T-helper 1 cell treated with Interleukin-12 subunit alpha and Interleukin-12 subunit beta and Interleukin-4 antibody, amounts not matched to agents 30 ng/mL and 1 ng/mL, for 36 hours (primary cell): ENCODE data around the gene PHB1. TPM values are rescaled to one million over a fixed set of nuclear protein-coding genes. Genes with fewer than 3 reads are reported as not detected.
"Not testable (repeated sequence)": the region's sequence is repeated elsewhere in the genome, so short reads cannot be mapped to it uniquely, and the experiment has no call there.

Source experiments
- intact Hi-C: fragments of 100-400 bp; cut with micrococcal nuclease; formaldehyde crosslinking; loops from one replicate; pipeline ENCODE4 v1.15.1; 2024
- total RNA-seq: library from RNA; stranded (reverse); gene quantifications from 2 replicates; pipeline ENCODE4 v1.2.3, GENCODE V29; 2022

PHB1 gene
- total RNA-seq, 1 donor from 2014 or later: 197 TPM

- intact Hi-C loops: loop anchor here (10.0 kb wide), 1 partner anchor 588 kb away; the partner anchor contains the start of gene DLX3
Observed at GRCh38 chr17:49406421-49407061, 8.1 kb downstream of the PHB1 start.

- intact Hi-C loops: loop anchor here (10.0 kb wide), 1 partner anchor 590 kb away; the partner anchor contains the start of gene DLX3
Observed at GRCh38 chr17:49404906-49405305, 9.8 kb downstream of the PHB1 start.

DNA sequence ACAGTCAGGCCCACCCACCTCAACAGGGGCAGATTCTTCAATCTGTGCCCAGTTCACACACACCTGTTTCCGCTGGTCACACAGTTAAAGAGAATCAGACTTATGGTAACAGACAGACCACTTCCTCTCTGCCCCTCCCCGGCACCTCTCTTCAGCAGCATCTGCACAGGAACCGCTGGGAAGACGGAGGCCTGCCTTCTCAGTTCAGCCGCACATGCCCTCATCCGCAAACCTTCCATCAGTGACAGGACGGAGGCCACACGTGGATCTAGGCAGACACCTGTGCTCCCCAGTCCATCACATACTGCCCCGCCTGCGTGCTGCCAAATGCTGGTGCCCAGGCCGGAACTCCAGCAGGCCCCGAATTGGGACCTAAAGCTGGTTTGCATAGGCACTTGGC, 10.3 kb downstream of the PHB1 start:
- intact Hi-C loops: loop anchor here (10.0 kb wide), 1 partner anchor 590 kb away; the partner anchor contains the start of gene DLX3

DNA sequence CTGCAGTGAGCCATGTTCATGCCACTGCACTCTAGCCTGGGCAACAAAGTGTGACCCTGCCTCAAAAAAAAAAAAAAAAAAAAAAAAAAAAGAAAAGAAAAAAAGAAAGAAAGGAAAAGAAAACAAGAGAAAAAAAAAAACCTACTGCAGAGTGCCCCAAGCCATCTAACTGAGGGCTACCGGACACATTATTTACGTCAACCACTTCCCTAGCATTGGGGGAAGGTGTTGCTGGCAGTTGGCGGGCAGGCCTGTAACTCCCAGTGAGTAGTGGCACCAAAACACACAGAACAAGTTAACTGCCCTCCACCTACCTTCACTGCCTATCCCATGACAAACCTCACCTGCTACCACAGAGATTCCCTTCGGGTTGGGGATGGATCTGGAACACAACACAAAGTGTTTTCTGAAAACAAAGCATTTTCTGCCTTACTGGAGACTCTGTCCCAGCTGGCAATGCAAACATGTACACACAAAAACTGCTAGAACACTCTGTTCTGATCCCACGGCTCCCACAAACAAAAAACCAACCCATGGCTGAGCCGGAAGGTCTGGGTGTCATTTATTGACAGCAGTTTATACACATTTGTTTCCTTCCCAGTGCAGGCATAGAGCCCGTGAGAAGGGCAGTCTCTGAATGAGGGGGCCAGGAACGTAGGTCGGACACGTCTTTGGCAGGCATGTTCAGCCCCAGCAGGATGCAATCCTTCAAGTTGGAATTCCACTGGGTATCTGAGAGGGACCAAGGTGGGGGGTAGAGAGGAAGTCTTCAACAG, 11.0 kb downstream of the PHB1 start:
- intact Hi-C loops: loop anchor here (10.0 kb wide), 1 partner anchor 591 kb away; the partner anchor contains the start of gene DLX3

DNA sequence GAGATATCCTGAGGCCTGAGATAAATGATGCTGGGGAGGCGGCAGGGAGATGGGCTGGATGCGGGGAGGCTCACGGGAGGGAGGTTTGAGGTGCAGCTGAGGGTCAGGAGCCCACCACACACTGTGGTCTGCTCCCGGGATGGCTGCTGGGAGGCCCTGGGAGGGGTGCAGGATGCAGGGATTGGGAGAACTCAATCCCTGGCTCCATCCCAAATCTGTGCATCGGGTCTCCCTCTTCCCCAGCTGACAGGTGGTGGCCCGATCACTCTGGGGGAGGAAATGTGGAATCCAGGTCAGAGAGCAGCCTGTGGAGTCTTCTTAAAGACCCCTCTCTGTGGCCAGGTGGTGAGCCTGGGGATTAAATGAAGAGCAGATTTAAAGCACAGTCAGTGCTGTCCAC, 12.0 kb downstream of the PHB1 start:
- intact Hi-C loops: loop anchor here (10.0 kb wide), 1 partner anchor 592 kb away; the partner anchor contains the start of gene DLX3

DNA sequence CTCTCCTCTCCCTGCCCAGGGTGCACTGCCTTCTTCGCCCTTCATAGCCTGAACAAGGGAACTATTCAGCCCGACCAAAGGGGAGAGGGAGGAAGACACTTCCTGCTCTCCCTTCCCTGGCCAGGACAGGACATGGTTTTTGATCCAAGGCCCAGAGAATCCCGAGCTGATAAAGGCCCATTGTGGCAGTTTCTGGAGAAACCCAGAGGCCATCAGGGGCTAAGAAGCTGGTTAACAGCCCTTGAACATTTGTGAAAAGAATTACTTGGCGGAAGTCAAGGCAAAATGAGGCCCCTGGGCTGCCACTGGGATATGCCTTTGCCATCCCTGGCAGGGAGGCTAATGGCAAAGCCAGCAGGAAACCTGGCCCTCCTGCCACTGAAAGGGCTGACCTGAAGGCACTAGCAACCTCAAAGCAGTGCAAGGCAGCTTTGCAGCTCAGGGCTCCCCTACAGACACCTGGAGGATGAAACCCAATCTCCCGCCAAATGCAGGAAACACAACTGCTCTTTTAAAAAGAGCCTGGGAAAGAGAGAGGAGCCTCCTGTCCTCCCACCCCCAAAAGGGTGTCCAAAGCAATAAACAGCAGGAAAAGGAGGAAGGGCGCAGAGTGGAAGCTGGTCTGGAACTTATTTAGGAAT, 12.6 kb downstream of the PHB1 start:
- intact Hi-C loops: loop anchor here (10.0 kb wide), 1 partner anchor 593 kb away; the partner anchor contains the start of gene DLX3

DNA sequence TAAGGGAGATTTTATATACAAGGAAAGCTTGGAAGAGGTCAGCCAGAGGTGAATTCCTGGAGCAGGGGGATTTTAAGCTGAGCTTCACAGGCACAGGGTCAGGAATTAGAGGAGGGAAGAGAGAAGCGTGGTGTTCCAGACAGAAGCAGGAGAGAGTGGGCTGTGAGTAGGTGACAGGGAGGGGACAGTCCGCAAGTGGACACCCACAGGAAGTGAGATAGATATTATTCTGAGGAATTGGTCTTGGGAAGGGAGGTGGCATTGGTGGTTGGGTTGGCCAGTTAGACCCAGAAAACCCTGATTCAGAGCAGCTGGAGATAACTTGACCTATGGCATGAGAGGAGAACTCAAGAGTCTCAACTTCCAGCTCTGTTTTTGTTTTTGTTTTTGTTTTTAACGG, 14.7 kb downstream of the PHB1 start:
- intact Hi-C loops: loop anchor here (10.0 kb wide), 1 partner anchor 595 kb away; the partner anchor contains the start of gene DLX3

DNA sequence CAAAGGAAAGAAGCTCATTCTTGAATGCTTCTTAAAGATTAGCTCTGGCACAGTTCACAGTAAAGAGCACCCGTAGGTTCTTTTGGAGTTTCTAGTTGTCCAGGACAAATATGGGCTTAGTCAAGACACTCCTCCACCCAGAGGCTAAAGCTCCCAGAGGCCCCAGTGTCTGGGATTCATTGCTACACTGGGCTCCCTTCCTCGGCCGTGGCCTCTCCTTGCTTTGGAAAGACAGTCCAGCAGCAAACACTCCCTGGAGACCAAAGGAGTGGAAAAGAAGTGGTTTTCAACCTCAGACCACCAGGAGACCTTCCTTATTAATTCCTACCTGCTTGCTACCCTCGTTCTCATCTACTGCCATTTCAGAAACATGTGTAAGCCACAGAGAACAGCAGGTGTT, 17.1 kb downstream of the PHB1 start:
- intact Hi-C loops: no loop called here

- intact Hi-C loops: loop anchor here (2.0 kb wide), 2 partner anchors 163 to 213 kb away; partner anchors contain the start of gene PHOSPHO1
Observed at GRCh38 chr17:49393491-49394255, 21.0 kb downstream of the PHB1 start.

- intact Hi-C loops: no loop called here
Observed at GRCh38 chr17:49390548-49391324, 23.9 kb downstream of the PHB1 start.

DNA sequence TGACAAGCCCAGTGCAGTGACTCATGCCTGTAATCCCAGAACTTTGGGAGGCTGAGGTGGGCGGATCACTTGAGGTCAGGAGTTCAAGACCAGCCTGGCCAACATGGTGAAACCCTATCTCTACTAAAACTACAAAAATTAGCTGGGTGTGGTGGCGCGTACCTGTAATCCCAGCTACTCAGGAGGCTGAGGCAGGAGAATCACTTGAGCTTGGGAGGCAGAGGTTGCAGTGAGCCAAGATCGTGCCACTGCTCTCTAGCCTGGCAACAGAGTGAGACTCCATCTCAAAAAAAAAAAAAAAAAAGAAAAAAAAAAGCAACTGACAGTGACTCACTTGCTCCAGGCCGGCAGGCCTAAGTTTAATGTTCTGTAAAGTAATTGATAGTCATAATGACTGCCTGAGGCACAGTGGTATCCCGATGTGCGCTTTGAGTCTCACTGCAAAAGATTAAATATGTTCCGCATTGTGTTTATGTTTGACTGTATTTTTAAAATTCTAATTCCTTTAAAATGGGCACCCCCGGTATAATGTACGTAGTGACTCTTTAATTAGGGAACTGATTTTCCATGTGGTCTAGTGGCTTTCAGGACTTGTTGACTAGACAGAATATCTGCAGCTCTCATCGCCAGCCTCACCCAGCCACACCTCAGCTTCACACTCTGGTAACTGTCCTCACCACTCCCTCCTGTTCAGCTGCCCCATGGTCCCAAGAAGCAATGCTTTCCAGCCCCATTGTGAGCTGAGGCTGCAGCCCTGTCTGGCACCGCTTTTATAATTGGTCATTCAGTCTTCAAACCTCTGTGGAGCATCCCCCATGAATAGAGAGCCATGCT, 25.0 kb downstream of the PHB1 start:
- intact Hi-C loops: not testable (repeated sequence)

DNA sequence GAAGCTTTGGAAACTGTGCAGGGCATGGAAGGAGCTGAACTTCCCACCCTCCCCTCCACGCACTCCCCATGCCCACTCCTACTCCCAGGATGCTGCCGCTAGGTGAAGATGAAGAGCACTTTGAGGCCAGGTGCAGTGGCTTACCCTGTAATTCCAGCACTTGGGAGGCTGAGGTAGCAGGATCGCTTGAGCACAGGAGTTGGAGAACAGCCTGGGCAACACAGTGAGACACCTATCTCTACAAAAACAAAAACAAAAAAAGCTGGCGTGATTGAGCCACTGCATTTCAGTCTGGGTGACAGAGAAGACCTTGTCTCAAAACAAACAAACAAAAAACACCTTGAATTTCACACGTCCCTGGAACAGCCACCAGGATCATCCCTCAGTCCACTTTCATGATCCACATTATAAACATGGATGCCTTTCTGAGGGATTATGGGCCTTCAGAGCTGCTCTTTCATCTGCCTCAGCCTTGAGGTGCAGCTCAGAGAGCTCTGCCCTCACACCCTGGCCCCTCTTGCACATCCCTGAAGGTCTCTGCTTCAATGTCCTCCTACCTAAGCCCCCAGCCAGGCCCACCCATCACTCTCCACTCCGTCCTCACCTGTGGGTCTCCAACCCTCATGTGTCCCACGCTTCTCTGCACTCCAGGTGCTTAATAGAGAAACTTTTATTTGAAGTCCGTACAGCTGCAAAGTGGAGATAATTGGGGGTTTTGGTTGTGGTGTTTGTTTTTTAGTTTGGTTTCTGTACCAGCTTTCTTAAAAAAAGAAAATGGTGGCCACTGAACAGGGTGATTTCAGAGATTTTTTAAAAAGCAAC, 25.8 kb downstream of the PHB1 start:
- intact Hi-C loops: loop anchor here (1.0 kb wide), 3 partner anchors 21 to 47 kb away; no protein-coding TSS in a partner anchor

DNA sequence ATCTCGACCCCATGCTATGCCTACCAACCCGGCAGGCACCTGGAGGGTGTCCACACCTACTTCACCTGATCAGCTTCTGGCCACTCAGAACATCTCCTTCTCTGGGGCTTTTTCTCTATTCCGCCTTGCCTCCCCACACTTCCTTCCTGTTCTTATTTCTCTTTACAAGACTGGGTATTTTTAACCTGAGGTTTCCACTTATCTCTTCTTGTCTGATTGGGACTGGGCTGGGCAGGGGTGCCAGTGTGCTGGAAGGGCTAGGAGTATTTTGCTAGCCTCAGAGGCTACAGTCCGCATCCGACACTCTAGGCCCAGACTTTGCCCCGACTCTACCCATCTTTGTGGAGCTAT, 26.4 kb downstream of the PHB1 start:
- intact Hi-C loops: loop anchor here (1.0 kb wide), 3 partner anchors 20 to 46 kb away; no protein-coding TSS in a partner anchor

GRCh38 chr17:49387498-49388289, 27.0 kb downstream of the PHB1 start:
- intact Hi-C loops: loop anchor here (1.0 kb wide), 3 partner anchors 19 to 45 kb away; no protein-coding TSS in a partner anchor

DNA sequence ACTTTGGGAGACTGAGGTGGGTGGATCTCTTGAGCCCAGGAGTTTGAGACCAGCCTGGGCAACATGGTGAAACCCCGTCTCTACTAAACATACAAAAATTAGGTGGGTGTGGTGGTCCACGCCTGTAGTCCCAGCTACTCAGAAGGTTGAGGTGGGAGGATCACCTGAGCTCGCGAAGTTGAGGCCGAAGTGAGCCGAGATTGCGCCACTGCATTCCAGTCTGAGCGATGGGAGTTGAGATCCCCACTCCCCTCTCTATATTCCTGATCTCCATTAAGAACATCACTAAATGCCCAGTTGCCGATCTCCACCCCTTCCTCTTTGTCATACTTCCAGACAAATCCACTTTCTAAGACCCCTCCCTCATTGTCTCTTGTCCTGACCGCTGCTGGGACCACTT, 28.3 kb downstream of the PHB1 start:
- intact Hi-C loops: no loop called here

GRCh38 chr17:49384951-49385350, 29.7 kb downstream of the PHB1 start:
- intact Hi-C loops: no loop called here

DNA sequence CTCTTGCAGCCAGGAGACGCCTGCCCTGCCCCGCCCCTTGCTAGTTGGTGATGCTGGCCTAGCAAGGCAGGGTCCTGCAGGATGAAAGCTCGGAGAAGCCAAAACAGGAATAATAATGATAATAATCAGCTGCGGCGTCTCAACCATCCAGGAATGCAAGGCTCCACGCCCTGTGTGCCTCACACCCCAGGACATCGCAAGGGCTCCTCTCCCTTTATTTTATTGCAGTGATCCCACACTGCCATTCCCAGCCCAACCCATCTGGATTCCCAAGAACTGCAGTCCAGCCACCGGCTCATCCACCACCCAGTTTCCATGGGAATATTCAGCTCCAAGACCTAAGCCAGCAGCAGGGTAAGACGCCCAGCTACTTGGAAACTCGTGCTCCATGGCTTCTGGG, 31.6 kb downstream of the PHB1 start:
- intact Hi-C loops: no loop called here
